ENCODE measurements around the gene CTTNBP2. TPM values are rescaled to one million over a fixed set of nuclear protein-coding genes. Genes with fewer than 3 reads are reported as not detected.

CTTNBP2 gene
- total RNA-seq, 4 donors from 2014 or later = 2.6 to 6.2 (median 4.3) TPM

DNA sequence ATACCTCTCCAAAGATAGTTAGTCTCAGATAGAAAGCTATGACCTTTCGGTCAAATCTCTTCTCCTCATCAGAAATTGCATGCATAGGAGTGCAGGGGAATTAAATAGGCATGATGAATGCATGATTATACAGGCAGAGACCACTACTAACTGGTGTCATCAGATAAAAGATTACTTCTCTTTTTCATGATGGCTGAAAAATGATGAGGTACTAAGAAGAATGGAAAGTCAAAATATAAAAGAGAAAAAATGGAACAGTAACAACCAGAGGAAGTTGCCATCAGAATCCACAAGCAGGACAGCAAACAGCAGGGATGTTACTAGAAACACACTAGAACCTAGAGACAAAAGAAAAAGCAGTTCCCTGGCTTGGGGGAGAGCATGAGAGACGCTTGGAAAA is 31.6 kb downstream of the CTTNBP2 start:
- no peak for TF ChIP-seq POLR2A (IDR thresholded peaks at IDR 0.05)
- no peak for TF ChIP-seq POLR2AphosphoS5 (IDR thresholded peaks at IDR 0.05)
- TF ChIP-seq, protein P1, sequence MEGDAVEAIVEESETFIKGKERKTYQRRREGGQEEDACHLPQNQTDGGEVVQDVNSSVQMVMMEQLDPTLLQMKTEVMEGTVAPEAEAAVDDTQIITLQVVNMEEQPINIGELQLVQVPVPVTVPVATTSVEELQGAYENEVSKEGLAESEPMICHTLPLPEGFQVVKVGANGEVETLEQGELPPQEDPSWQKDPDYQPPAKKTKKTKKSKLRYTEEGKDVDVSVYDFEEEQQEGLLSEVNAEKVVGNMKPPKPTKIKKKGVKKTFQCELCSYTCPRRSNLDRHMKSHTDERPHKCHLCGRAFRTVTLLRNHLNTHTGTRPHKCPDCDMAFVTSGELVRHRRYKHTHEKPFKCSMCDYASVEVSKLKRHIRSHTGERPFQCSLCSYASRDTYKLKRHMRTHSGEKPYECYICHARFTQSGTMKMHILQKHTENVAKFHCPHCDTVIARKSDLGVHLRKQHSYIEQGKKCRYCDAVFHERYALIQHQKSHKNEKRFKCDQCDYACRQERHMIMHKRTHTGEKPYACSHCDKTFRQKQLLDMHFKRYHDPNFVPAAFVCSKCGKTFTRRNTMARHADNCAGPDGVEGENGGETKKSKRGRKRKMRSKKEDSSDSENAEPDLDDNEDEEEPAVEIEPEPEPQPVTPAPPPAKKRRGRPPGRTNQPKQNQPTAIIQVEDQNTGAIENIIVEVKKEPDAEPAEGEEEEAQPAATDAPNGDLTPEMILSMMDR (IDR thresholded peaks at IDR 0.05) = no peak
- TF ChIP-seq EP300 (IDR thresholded peaks at IDR 0.05; ENCODE audit: low read depth) = no peak
- intact Hi-C loops (cut with DNase I; ENCODE audit: low total_unique reads) = no loop called here
- 66 to 81% methylated on average over 2 of the region's 2 CpGs for WGBS, 2 donors (ENCODE audit: low coverage in 1 of 2)
- in situ Hi-C loops (cut with MboI; ENCODE audit: low pct_ligation_motif_present in 1 of 4, low pct_unique_long_range_greater_than_20kb in 1 of 4, low sequenced_read_pairs in 3 of 4) = no loop called here
- no peaks in the 10 kb centered on the region for H3K27me3 ChIP-seq
- H3K36me3 ChIP-seq = no peaks in the 10 kb centered on the region
- no peaks in the 10 kb centered on the region for H3K4me1 ChIP-seq
- no peak for DNase-seq
- no peak overlapping the region for H3K4me3 ChIP-seq
- H3K27ac ChIP-seq = no peak overlapping the region
- no peaks in the 10 kb centered on the region for H3K9me3 ChIP-seq

DNA sequence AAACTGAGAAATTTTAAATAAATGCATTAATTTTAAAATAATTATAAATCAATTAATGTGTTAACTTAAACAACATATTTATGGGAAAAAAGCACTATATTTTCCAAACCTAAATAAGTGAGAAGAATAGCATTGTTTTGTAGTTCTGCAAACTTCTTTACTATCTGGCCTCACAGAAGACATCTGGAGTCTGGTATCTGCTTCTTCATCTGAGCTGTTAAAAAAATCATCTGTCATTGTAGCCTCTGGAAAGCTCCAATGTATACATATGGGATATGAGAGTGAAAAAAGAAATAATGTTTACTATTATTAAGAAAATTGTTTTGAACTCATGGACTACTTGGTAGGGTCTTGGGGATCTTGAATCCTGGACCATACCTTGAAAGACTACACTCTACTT is 32.2 kb downstream of the CTTNBP2 start:
- Histone ChIP-seq H3K27ac (no peak overlapping the region), H3K4me1 (no peaks in the 10 kb centered on the region), H3K36me3 (no peaks in the 10 kb centered on the region), H3K4me3 (no peak overlapping the region), H3K9me3 (no peaks in the 10 kb centered on the region), H3K27me3 (no peaks in the 10 kb centered on the region)
- DNase-seq = no peak
- in situ Hi-C loops (cut with MboI; ENCODE audit: low pct_ligation_motif_present in 1 of 4, low pct_unique_long_range_greater_than_20kb in 1 of 4, low sequenced_read_pairs in 3 of 4) (no loop called here), intact Hi-C loops (cut with DNase I; ENCODE audit: low total_unique reads) (no loop called here)
- TF ChIP-seq, protein P1 (IDR thresholded peaks at IDR 0.05) = no peak
- TF ChIP-seq POLR2A (IDR thresholded peaks at IDR 0.05) (no peak), EP300 (IDR thresholded peaks at IDR 0.05; ENCODE audit: low read depth) (no peak), POLR2AphosphoS5 (IDR thresholded peaks at IDR 0.05) (no peak)

DNA sequence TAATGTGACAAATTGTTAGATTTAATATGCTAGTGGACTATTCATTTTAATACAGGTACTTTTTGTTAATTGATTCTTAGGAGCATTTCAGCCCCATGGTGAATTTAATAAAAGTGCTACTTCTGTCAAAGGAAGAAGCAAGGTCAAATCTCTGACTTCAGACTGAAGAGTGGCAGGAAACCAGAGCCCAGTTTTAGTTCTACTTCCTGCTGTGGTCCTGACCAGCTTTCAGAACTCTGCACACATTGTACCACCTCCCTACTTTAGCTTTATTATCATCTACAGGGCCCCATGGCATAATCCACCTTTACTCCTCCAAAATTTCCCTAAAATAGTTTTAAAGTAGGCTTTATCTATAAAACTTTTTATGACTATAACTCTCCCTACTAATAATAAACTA is 33.7 kb downstream of the CTTNBP2 start:
- DNase-seq = no peak
- Histone ChIP-seq H3K36me3 (no peaks in the 10 kb centered on the region), H3K27me3 (no peaks in the 10 kb centered on the region), H3K9me3 (no peaks in the 10 kb centered on the region), H3K4me1 (no peaks in the 10 kb centered on the region), H3K27ac (no peak overlapping the region), H3K4me3 (no peak overlapping the region)
- intact Hi-C loops (cut with DNase I; ENCODE audit: low total_unique reads) (no loop called here), in situ Hi-C loops (cut with MboI; ENCODE audit: low pct_ligation_motif_present in 1 of 4, low pct_unique_long_range_greater_than_20kb in 1 of 4, low sequenced_read_pairs in 3 of 4) (no loop called here)
- TF ChIP-seq POLR2A (IDR thresholded peaks at IDR 0.05) (no peak), POLR2AphosphoS5 (IDR thresholded peaks at IDR 0.05) (no peak), EP300 (IDR thresholded peaks at IDR 0.05; ENCODE audit: low read depth) (no peak)
- TF ChIP-seq, protein P1 (IDR thresholded peaks at IDR 0.05) = no peak

DNA sequence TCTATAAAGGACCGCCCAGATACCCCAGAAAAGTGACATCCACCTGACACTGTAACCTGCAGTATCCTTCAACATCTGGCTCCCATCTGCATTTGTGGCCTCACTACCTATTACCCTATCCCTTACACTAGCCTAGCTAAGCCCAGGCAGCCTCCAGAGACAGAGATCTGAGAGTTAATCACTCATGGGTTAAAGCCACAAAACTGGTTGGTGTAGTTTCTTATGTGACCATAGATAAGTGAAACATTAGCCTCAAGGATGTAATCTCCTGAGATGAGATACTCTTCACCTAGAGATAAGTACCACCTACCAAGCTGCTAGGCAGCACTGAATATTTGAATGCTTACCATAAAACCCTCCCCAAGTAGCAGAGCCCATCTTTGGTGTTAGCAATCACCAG is 35.4 kb downstream of the CTTNBP2 start:
- TF ChIP-seq EP300 (IDR thresholded peaks at IDR 0.05; ENCODE audit: low read depth) = no peak
- Histone ChIP-seq H3K4me3 (no peak overlapping the region), H3K9me3 (no peaks in the 10 kb centered on the region), H3K36me3 (no peaks in the 10 kb centered on the region), H3K27ac (no peak overlapping the region), H3K27me3 (no peaks in the 10 kb centered on the region), H3K4me1 (no peaks in the 10 kb centered on the region)
- no peak for DNase-seq
- 92% methylated on average over 1 of the region's 1 CpG; no CpG with 5 or more reads in 1 of the 2 donors for WGBS, 2 donors (ENCODE audit: low coverage in 1 of 2)
- in situ Hi-C loops (cut with MboI; ENCODE audit: low pct_ligation_motif_present in 1 of 4, low pct_unique_long_range_greater_than_20kb in 1 of 4, low sequenced_read_pairs in 3 of 4) = no loop called here
- intact Hi-C loops (cut with DNase I; ENCODE audit: low total_unique reads) = no loop called here

DNA sequence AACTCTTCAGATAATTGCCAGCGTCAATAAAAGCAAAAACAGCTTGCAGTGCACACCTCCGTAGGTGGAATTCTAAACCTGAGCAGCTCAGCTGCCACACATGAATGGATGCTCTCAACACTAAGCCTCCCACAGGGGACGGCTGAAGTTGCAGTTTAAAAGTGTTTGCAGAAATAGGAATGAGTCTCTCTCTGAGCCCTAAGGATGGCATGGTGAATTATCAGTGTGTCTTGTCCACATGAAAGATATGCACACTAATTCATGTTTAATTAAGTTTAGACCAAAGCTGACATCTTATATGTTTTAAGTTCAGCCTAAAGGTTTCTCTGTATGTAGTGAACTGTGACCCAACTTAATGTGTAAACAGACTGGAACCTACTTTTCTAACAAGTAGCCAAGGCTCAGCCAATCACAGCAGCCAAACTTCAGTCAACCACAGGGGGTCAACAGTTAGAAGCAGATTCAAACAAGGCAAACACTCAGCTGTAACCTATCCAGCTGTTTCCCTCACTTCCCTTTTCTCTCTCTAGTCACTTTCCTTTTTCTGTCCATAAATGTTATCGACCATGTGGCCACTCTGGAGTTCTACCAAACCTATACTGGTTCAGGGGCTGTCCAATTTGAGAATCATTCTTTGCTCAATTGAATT is 38.1 kb downstream of the CTTNBP2 start:
- no peaks in the 10 kb centered on the region for H3K36me3 ChIP-seq
- no peak overlapping the region for H3K27ac ChIP-seq
- H3K27me3 ChIP-seq = no peaks in the 10 kb centered on the region
- no peak for DNase-seq
- H3K9me3 ChIP-seq = no peaks in the 10 kb centered on the region
- in situ Hi-C loops (cut with MboI; ENCODE audit: low pct_ligation_motif_present in 1 of 4, low pct_unique_long_range_greater_than_20kb in 1 of 4, low sequenced_read_pairs in 3 of 4) = no loop called here
- intact Hi-C loops (cut with DNase I; ENCODE audit: low total_unique reads) = no loop called here
- peaks cover 0 to 11% (median 4%) of the 10 kb centered on the region in 4 donors for H3K4me1 ChIP-seq
- TF ChIP-seq EP300 (IDR thresholded peaks at IDR 0.05; ENCODE audit: low read depth) (no peak), POLR2A (IDR thresholded peaks at IDR 0.05) (no peak), POLR2AphosphoS5 (IDR thresholded peaks at IDR 0.05) (no peak)
- TF ChIP-seq, protein P1 (IDR thresholded peaks at IDR 0.05) = no peak
- no peak overlapping the region for H3K4me3 ChIP-seq
- WGBS, 2 donors (ENCODE audit: low coverage in 1 of 2) = 50 to 70% methylated on average over 1 to 4 of the region's 4 CpGs

Data from transverse colon (tissue), 4 donors.